Heart left ventricle (tissue), 16 donors: Measurements from ENCODE around the gene HDAC10. TPM values are rescaled to one million over a fixed set of nuclear protein-coding genes. Genes with fewer than 3 reads are reported as not detected.

Experiments used
- ATAC-seq, 4 donors: fragments of 200-7000 bp; cut with Tn5 transposase; one replicate each; pipeline ENCODE4 v1.9.1; 2020 to 2022; ENCODE audit warnings: moderate library complexity in 4 of 4, mild to moderate bottlenecking in 3 of 4, moderate number of reproducible peaks in 1 of 4
- DNase-seq, 5 donors: peaks; one replicate each; pipeline ENCODE4 v3.0.0-alpha.2; 2020
- H3K27ac ChIP-seq, 12 donors: fragments of 200-600 bp; sonication (generic) in 4 of 12; one replicate each; pipeline versions ENCODE4 v1.5.0 to v1.8.0; 2016 to 2022; ENCODE audit warnings: mild to moderate bottlenecking in 2 of 12
- H3K27me3 ChIP-seq, 9 donors: fragments of 200-600 bp; sonication (generic) in 2 of 9; one replicate each; pipeline versions ENCODE4 v1.5.1 to v1.8.0; 2016 to 2022; ENCODE audit warnings: mild to moderate bottlenecking in 3 of 9
- H3K36me3 ChIP-seq, 9 donors: fragments of 200-600 bp; sonication (generic) in 2 of 9; one replicate each; pipeline versions ENCODE4 v1.5.0 to v1.8.0; 2018 to 2022; ENCODE audit warnings: mild to moderate bottlenecking in 2 of 9
- H3K4me1 ChIP-seq, 12 donors: fragments of 200-600 bp; sonication (generic) in 4 of 12; one replicate each; pipeline versions ENCODE4 v1.5.0 to v1.8.0; 2016 to 2022; ENCODE audit warnings: mild to moderate bottlenecking in 3 of 12
- H3K4me3 ChIP-seq, 12 donors: fragments of 200-600 bp; sonication (generic) in 4 of 12; one replicate each; pipeline versions ENCODE4 v1.5.0 to v1.8.0; 2017 to 2022; ENCODE audit warnings: mild to moderate bottlenecking in 9 of 12, moderate library complexity in 4 of 12
- H3K9me3 ChIP-seq, 12 donors: fragments of 200-600 bp; sonication (generic) in 4 of 12; one replicate each; pipeline versions ENCODE4 v1.5.0 to v1.8.0; 2016 to 2022; ENCODE audit warnings: mild to moderate bottlenecking in 1 of 12
- POLR2A ChIP-seq, 2 donors: fragments of 450-650 bp; IDR thresholded peaks; one replicate each; pipeline ENCODE4 v1.6.1; 2017; ENCODE audit warnings: antibody characterized with exemption in 2 of 2, mild to moderate bottlenecking in 2 of 2, moderate library complexity in 2 of 2
- WGBS, 4 donors: extraction: QIAGEN DNeasy Blood & Tissue Kit in 2 of 4; methylation state at CpG; one replicate each; pipeline versions ENCODE4 v1.1.5 to v1.1.7; 2013 to 2018; 5-methylcytosine and 5-hydroxymethylcytosine counted together
- intact Hi-C, 10 donors: fragments of 100-400 bp; cut with DNase I; formaldehyde crosslinking; loops; one replicate each; pipeline versions ENCODE4 v1.11.1 to v1.14.2; 2022
- polyA plus RNA-seq, 2 donors: library from polyadenylated mRNA; stranded (reverse); fragments of 200-250 nt; gene quantifications; one replicate each; pipeline ENCODE4 v1.2.3, GENCODE V29; 2013
- total RNA-seq, 9 donors: library from RNA; depleted of rRNA in 2 of 9; stranded (reverse); fragments of >200 nt in 2 of 9; fragmentation: NEBNext Ultra II Directional in 3 of 9; extraction: Animal tissue kit (Norgen Biotek cat#: 25700) in 3 of 9; gene quantifications; one replicate each; pipeline versions ENCODE4 v1.1.0 to v1.2.4, GENCODE V29; 2016 to 2023
- TF ChIP-seq, protein P1 (sequence below), 12 donors: fragments of 200-600 bp; sonication (generic) in 4 of 12; IDR thresholded peaks; one replicate each; pipeline versions ENCODE4 v1.5.0 to v1.8.0; 2018 to 2022; ENCODE audit warnings: antibody characterized with exemption in 12 of 12, mild to moderate bottlenecking in 5 of 12
- donor health status: ischemic (EF 13 %, LVEDD 7.1; RV severe dilation, severe dysfunction).
- donor health status: healthy with polysubstance abuse.
- donor health status: DM: no; HTN: yes; CAD: no.
- donor health status: DM: no; HTN: no; CAD: no.
- donor health status: ischemic (EF 25% LVEDD 6.9; RV normal size, moderate dysfunction).
- donor health status: ischemic (EF 25% LVEDD 5.7; RV mildly dilated, moderate dysfunction).
- donor health status: healthy.
- donor health status: DM: yes; HTN: yes; CAD: no.
- donor health status: ischemic (EF 35%, LVEDD 5.7; RV mildly dilated, moderate dysfunction).
- donor health status: nonischemic (EF 11% LVEDD 7.7; RV severe dilation, severe dysfunction).
- donor health status: DM: yes; HTN: yes; CAD: no.
- donor health status: PGD.
- donor health status: ischemic (EF 29% LVEDD 5.4; RV normal size, mild dysfunction).
- donor health status: nonischemic (EF 23%, LVEDD 6.1; RV moderate dilation, normal function).

Gene HDAC10
- total and polyA plus RNA-seq, 11 donors: 6.2 to 22.4 (median 10.8) TPM

DNA sequence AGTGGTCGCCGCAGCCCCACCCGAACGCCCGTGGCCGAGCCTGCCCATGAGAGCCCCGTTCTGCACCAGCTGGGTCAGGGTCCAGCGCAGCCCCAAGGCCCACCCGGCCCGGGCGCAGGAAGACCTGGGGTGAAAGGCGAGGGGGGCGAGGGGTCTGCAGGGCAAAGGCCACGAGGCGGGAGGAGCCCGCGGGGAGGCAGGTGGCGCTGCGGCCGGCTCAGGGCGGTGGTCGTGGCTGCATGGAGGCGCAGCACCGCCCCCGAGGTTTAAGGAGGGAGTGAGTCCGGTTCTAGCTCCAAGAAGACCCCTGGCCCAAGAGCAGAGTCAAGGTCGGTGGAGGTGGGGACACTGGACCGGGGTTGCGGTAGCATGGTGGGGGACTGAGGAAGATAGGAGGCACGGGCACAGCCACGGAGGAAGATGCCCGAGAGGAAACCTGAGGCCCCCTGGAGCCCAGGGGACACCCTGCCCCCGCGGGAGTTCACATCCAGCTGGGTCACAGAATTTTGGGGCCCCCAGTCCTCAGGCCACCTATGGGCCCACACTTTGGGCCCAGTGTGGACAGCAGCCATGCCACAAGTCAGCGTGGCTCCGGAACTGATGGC lies 514 bp upstream of the HDAC10 start:
- H3K36me3 ChIP-seq: peaks cover 0 to 16% (median 3%) of the 10 kb centered on the region in 9 donors
- H3K27me3 ChIP-seq: no peaks in the 10 kb centered on the region
- peak overlapping the region; percentile 53 to 83 (median 69) for H3K4me3 ChIP-seq
- DNase-seq: no peak
- TF ChIP-seq, protein P1, sequence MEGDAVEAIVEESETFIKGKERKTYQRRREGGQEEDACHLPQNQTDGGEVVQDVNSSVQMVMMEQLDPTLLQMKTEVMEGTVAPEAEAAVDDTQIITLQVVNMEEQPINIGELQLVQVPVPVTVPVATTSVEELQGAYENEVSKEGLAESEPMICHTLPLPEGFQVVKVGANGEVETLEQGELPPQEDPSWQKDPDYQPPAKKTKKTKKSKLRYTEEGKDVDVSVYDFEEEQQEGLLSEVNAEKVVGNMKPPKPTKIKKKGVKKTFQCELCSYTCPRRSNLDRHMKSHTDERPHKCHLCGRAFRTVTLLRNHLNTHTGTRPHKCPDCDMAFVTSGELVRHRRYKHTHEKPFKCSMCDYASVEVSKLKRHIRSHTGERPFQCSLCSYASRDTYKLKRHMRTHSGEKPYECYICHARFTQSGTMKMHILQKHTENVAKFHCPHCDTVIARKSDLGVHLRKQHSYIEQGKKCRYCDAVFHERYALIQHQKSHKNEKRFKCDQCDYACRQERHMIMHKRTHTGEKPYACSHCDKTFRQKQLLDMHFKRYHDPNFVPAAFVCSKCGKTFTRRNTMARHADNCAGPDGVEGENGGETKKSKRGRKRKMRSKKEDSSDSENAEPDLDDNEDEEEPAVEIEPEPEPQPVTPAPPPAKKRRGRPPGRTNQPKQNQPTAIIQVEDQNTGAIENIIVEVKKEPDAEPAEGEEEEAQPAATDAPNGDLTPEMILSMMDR (IDR thresholded peaks at IDR 0.05): no peak
- no peak for TF ChIP-seq POLR2A (IDR thresholded peaks at IDR 0.05)
- no peaks in the 10 kb centered on the region for H3K9me3 ChIP-seq
- peak overlapping the region in 11 of 12 donors; percentile 53 to 81 (median 65) for H3K27ac ChIP-seq
- 11 to 18% (median 14%) methylated on average over 15 to 36 of the region's 36 CpGs for WGBS, 4 donors
- peak in 3 of 4 donors; percentile 1 to 4 (median 1) for ATAC-seq
- intact Hi-C loops: loop anchor here (1.0 to 10.0 kb wide), 6 partner anchors 75 to 253 kb away; partner anchors contain the start of genes PPP6R2 (in 8 of the 10), LMF2 (in 2 of the 10), NCAPH2 (in 2 of the 10) and DENND6B (in 1 of the 10)
- peaks cover 5 to 39% (median 24%) of the 10 kb centered on the region in 12 donors for H3K4me1 ChIP-seq

DNA sequence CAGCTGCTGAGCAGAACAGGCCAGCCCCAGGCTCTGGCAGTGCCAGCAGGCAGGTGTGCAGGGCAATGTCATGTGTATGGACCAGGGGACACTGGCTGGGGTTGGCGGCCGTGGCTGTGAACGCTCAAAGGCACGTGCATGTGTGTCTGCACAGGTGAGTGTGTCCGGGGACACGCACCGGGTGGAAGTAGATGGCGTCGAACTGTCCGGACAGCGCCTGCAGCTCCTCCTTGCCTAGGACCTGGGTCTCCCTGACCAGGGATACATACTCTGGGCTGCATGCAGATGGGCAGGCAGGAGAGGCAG lies 863 bp downstream of the HDAC10 start:
- ATAC-seq (no peak), DNase-seq (no peak)
- Histone ChIP-seq H3K9me3 (no peaks in the 10 kb centered on the region), H3K36me3 (peaks cover 0 to 25% (median 8%) of the 10 kb centered on the region in 9 donors), H3K27ac (peak overlapping the region in 1 of 12 donors; percentile 69), H3K4me1 (peaks cover 5 to 49% (median 32%) of the 10 kb centered on the region in 12 donors), H3K4me3 (peak overlapping the region in 11 of 12 donors; percentile 53 to 83 (median 69)), H3K27me3 (no peaks in the 10 kb centered on the region)
- TF ChIP-seq, protein P1 (IDR thresholded peaks at IDR 0.05): no peak
- TF ChIP-seq POLR2A (IDR thresholded peaks at IDR 0.05): no peak
- WGBS, 4 donors: 82 to 91% (median 83%) methylated on average over 11 of the region's 11 CpGs; no CpG with 5 or more reads in 1 of the 4 donors
- intact Hi-C loops: loop anchor here in 8 of 10 donors (2.0 to 10.0 kb wide), 4 partner anchors 77 to 255 kb away; partner anchors contain the start of genes PPP6R2 (in 6 of the 8), LMF2 (in 2 of the 8), NCAPH2 (in 2 of the 8) and DENND6B (in 1 of the 8)

DNA sequence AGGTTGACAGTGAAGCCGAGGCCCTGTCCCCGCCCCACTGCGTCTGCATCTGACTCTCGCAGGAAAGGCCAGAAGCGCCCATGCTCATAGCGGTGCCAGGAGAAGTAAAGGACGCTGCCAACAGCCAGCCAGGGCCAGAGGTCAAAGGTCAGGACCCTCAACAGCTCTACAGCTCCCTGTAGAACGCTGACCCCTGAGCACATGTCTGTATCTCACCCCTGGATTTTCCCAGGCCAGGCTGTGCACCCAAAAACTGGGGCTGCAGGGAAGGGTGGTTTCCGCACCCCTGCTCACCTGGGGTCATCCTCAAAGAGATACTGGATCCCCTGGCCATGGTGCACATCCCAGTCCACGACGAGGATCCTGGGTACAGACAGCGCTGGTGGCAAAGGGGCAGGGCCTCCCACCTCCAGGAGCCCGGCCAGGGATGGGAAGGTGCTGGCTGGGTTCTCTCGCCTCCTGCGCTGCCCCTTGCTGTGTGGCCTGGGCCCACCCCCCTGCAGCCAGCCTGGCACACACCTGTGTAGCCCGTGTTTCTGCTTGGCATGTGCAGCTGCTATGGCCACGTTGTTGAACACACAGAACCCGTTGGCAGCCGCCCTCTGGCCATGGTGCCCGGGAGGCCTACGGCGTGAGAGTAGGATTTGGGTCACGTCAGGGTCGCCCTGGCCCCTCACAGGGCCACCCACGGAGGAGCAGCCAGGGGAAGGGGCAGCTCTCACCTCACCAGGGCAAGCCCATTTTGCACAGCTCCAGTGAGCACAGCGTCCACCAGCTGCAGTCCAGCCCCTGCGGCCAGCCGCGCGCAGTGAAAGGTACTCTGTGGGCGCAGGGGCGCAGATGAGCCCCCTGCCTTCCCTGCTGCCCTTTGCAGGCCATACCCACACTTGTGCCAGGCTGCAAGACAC lies 1.5 kb downstream of the HDAC10 start:
- 92 to 95% (median 93%) methylated on average over 27 to 32 of the region's 32 CpGs for WGBS, 4 donors
- peaks cover 0 to 25% (median 8%) of the 10 kb centered on the region in 9 donors for H3K36me3 ChIP-seq
- peaks cover 5 to 50% (median 32%) of the 10 kb centered on the region in 12 donors for H3K4me1 ChIP-seq
- H3K4me3 ChIP-seq: peak overlapping the region in 6 of 12 donors; percentile 69 to 83 (median 71)
- H3K27ac ChIP-seq: no peak overlapping the region
- H3K9me3 ChIP-seq: no peaks in the 10 kb centered on the region
- ATAC-seq: no peak
- no peak for DNase-seq
- intact Hi-C loops: loop anchor here in 9 of 10 donors (2.0 to 10.0 kb wide), 7 partner anchors 77 to 365 kb away; partner anchors contain the start of genes PPP6R2 (in 6 of the 9), LMF2 (in 3 of the 9), NCAPH2 (in 3 of the 9) and DENND6B (in 1 of the 9)
- no peaks in the 10 kb centered on the region for H3K27me3 ChIP-seq
- TF ChIP-seq, protein P1 (IDR thresholded peaks at IDR 0.05): no peak
- TF ChIP-seq POLR2A (IDR thresholded peaks at IDR 0.05): no peak
